WERI-Rb-1 (cell line): ENCODE data around the gene GFPT2.

ENCODE experiments used
- DNase-seq: peaks from one replicate; pipeline ENCODE4 v3.0.0-alpha.2; 2020
- H3K27ac ChIP-seq: fragments of 250-450 bp; sonication (Bioruptor Pico); 2 replicates; pipeline ENCODE4 v1.5.1; 2020; ENCODE audit warnings: mild to moderate bottlenecking, moderate library complexity
- H3K27me3 ChIP-seq: fragments of 250-450 bp; sonication (Bioruptor Pico); 2 replicates; pipeline ENCODE4 v1.5.1; 2021; ENCODE audit warnings: mild to moderate bottlenecking, low read depth, moderate library complexity; ENCODE audit not compliant: insufficient read depth, severe bottlenecking
- H3K36me3 ChIP-seq: fragments of 250-450 bp; sonication (Bioruptor Pico); 2 replicates; pipeline ENCODE4 v1.5.1; 2020; ENCODE audit warnings: mild to moderate bottlenecking, moderate library complexity
- H3K4me3 ChIP-seq: 2 replicates; pipeline ENCODE4 v1.5.1; 2011; ENCODE audit warnings: low read depth, mild to moderate bottlenecking, control low read depth, low read length
- H3K9me3 ChIP-seq: fragments of 250-450 bp; sonication (Bioruptor Pico); 2 replicates; pipeline ENCODE4 v1.5.1; 2021; ENCODE audit warnings: mild to moderate bottlenecking, moderate library complexity; ENCODE audit not compliant: severe bottlenecking
- CTCF ChIP-seq: IDR thresholded peaks from 2 replicates; pipeline ENCODE4 v1.5.1; 2011; ENCODE audit warnings: low read depth, mild to moderate bottlenecking, control low read depth, inconsistent platforms, low read length

The GFPT2 gene

GRCh38 chr5:180353048-180353979 is at the start of gene GFPT2:
TSS of gene GFPT2 (minus strand) at chr5:180353336. CDS start at chr5:180353217, 119 bp downstream.
- Histone ChIP-seq H3K4me3 (peak within 1 kb of the TSS; percentile 65), H3K27me3 (no peaks in the 10 kb centered on the region), H3K27ac (no peak within 1 kb of the TSS), H3K9me3 (no peaks in the 10 kb centered on the region), H3K36me3 (no peaks in the 10 kb centered on the region)
- peak; percentile 68 for DNase-seq
- TF ChIP-seq CTCF: no peak

- no peak for DNase-seq
- no peak for TF ChIP-seq CTCF
- Histone ChIP-seq H3K36me3 (no peaks in the 10 kb centered on the region), H3K4me3 (no peak overlapping the region), H3K27me3 (no peaks in the 10 kb centered on the region), H3K27ac (no peak overlapping the region), H3K9me3 (no peaks in the 10 kb centered on the region)
These were observed 49.6 kb upstream of the GFPT2 start for GRCh38 chr5:180402716-180403115.

- DNase-seq: no peak
- H3K4me3 ChIP-seq: no peak overlapping the region
- H3K36me3 ChIP-seq: no peaks in the 10 kb centered on the region
- no peaks in the 10 kb centered on the region for H3K27me3 ChIP-seq
- H3K27ac ChIP-seq: no peak overlapping the region
- no peak for TF ChIP-seq CTCF
- H3K9me3 ChIP-seq: no peaks in the 10 kb centered on the region
These were observed 48.2 kb upstream of the GFPT2 start for GRCh38 chr5:180401229-180401907.

GRCh38 chr5:180400416-180400815 is 47.3 kb upstream of the GFPT2 start:
- Histone ChIP-seq H3K27ac (no peak overlapping the region), H3K27me3 (no peaks in the 10 kb centered on the region), H3K36me3 (no peaks in the 10 kb centered on the region), H3K4me3 (no peak overlapping the region), H3K9me3 (no peaks in the 10 kb centered on the region)
- DNase-seq: no peak
- no peak for TF ChIP-seq CTCF

GRCh38 chr5:180399401-180400215 is 46.5 kb upstream of the GFPT2 start:
- DNase-seq: no peak
- Histone ChIP-seq H3K27me3 (no peaks in the 10 kb centered on the region), H3K27ac (no peak overlapping the region), H3K4me3 (no peak overlapping the region), H3K9me3 (no peaks in the 10 kb centered on the region), H3K36me3 (no peaks in the 10 kb centered on the region)
- no peak for TF ChIP-seq CTCF
